Stromal cell of bone marrow (primary cell): ENCODE measurements around the gene TSPAN9.
A peak's percentile ranks its signal among the peaks of the same experiment; 100 is the strongest.

ENCODE experiments used
- DNase-seq: peaks from one replicate; pipeline ENCODE4 v3.0.0-alpha.2; 2012; ENCODE audit warnings: low read depth

Gene TSPAN9

DNA sequence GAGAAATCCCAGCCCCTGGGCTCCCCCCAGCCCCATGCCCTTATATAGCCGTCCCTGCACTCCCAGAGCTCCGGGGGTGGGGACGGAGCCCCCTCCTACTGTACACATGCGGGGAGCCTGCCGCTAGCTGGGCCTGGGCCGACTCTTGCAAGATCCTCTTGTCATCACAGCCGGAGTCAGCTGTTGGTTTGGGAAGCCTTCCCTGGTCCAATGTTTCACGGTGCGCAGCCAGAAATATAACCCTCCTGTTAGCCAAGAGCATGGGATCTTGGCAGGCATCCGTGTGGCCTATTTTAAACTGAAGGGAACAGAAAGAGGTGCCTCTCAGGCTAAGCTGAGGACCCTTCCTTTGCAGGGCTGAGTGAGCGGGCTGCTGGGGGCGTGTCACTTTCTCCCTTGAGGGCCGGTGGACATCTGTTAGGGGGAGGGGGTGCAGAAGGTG is 175.3 kb downstream of the TSPAN9 start:
- DNase-seq: peak; percentile 58

DNA sequence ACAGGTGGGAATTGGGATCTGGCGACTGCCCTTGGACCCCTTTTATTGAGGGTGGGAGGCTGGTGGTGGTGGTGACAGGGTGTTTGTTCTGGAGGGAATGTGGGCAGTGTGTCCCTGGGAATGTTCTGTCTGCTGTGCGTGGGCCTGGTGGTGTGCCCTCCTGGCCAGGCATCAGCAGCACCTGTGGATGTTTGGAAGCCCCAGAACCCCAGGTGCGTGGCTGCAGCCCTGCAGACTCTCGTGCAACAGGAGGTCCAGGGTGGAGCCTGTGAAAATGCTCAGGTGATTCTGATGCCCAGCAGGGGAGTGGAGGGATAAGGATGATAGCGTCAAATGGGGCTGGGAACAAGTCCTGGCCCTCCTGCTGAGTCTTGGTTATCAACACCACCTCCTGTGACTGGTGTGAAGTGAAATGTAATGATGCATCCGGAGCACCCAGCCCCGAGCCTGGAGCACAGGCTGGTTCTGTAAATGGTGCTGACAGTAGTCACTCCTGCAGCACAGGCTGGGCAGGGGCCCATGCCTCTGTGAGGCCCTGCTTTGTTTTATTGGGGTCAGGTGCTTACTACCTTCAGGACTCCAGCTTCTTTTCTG is 176.6 kb downstream of the TSPAN9 start:
- no peak for DNase-seq

DNA sequence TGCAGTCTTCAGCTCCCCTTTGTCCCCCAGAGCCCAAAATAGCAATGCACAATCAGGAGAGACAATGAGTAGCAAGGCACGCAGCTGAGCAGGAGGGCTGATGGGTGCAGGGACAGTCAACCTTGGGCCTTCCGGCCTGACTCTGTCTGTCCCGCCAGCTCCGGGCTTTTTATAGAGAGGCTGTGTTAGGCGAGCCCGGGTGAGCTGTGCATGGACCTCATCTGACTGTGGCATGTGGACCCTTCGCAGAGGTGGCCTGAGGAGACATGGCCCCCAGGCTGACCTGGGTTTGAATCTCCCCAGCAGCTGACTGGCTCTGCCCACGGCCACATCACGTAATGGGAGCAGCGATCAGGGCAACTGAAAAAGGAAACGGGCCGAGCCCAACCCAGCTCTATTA is 177.9 kb downstream of the TSPAN9 start:
- DNase-seq: no peak

DNA sequence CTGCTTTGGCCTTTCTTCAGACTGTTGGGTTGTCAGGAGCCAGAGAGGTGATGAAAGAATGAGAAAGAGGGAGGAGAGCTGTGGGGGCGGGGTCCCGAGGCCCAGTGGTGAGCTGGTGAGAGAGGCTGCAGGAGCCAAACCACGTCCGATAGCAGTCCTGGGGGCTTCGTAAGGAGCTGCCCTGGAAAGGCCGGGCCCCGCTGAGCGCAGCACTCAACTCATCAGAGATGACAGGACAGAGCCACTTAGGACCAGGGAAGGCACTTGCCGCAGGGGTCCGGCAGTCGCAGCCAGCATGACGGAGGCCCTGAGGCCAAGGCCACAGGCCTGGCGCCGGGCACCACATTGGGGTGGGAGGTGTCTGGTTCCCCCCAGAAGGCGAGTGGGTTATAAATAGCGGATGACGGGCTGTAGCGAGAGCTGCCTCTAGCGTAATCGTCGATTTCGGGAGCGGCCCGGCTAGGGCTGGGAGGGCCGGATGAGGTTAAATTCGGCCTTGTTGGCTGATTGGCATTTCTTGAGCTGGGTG is 179.0 kb downstream of the TSPAN9 start:
- DNase-seq: no peak

DNA sequence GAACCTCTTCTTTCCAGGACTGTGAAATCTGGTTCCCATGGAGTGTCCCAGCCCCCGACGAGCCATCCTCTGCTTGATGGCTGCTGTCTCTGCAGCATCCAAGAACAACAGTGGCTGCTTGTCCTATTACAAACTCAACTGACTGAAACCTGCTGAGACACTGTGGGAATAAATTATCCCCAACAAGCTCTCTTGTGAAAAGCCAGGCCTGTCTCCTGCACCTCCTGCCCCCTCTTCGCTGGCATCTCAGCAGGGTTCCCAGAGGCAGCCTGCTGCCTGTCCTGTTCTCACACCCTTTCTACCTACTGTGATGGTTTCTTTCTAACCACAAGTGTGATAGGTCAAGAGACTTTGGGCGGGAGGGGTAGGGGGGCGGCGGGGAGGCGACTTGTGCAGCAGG is 180.2 kb downstream of the TSPAN9 start:
- no peak for DNase-seq

DNA sequence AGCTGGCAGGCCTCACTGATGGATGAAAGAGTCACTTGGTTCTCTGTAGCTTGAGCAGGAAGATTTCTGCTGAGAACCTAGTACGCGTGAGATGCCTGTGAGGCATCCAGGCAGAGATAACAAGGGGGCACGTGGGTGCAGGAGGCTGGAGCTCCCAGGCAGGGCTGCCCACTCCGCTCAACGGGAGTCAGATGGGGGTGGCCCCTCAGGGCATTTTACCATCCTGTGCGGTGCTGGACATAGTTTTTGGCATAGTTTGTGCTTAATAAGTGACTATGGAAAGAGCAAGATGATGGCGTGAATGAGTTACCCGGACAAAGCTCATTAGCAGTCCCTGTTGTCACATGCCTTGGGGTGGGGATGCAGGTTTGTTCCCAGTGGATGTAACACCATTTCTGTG is 182.8 kb downstream of the TSPAN9 start:
- no peak for DNase-seq

DNA sequence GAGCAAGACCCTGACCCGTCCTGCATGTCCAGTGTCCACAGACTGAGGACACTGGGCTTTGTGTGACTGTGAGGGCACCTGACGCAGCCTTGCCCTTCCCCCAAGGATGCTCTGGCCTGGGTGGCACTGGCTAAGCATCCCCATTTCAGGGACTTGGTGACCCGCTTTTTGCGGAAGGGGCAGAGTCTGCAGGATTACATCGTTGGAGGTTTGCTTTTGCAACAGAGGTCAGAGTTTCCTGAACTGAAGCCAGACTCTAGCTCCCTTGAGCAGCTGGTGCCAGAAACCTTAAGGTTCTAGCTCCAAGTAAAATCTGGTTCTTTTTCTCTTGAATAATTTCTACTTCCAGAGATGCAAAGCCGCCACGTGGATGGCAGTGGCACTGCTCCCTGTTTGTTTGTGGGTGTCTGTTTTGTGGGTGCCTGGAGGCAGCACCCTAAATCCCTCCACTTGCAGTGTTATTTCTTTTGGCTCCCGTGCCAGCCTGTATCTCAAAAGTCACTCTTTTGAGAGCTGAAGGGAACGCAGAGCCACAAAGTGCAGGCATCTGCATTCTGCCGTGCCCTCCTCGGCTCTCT is 184.7 kb downstream of the TSPAN9 start:
- peak; percentile 9 for DNase-seq

DNA sequence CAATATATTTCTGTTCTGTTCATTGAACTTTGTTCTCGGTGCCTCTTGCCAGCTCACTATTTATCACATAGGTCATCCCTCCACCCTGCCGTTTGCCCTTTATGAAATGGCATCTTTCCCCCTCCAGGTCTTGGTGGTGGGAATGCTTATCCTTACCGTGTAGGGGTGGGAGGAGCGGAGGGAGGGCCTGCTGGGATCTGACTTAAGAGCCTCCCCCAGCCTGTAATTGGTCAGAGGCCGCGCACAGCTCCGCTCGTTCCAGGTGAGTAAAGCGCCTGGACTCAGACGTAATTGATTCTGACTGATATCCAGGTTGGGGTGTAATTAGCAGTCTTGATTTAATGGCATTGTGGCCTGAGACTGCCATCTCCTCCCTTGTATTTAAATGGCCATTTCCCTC is 185.3 kb downstream of the TSPAN9 start:
- no peak for DNase-seq

DNA sequence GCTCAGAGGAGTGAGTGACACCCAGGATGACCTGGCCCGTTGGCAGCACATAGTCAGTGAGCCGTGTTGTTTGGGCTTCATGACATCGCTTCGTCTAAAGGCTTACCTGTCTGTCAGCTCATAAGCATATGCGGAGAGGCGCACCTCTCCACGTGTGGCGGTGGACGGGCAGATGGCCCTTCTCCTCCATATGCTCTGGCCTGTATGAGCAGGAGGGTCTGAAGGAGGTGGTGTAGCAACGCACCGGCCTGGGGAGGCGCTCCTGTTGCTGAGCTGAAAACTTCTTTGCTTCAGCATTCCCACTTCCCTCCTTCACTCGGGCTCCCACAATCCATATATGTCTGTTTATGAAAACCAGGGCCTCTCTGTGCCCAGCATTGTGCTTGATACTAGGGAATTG is 186.1 kb downstream of the TSPAN9 start:
- no peak for DNase-seq

DNA sequence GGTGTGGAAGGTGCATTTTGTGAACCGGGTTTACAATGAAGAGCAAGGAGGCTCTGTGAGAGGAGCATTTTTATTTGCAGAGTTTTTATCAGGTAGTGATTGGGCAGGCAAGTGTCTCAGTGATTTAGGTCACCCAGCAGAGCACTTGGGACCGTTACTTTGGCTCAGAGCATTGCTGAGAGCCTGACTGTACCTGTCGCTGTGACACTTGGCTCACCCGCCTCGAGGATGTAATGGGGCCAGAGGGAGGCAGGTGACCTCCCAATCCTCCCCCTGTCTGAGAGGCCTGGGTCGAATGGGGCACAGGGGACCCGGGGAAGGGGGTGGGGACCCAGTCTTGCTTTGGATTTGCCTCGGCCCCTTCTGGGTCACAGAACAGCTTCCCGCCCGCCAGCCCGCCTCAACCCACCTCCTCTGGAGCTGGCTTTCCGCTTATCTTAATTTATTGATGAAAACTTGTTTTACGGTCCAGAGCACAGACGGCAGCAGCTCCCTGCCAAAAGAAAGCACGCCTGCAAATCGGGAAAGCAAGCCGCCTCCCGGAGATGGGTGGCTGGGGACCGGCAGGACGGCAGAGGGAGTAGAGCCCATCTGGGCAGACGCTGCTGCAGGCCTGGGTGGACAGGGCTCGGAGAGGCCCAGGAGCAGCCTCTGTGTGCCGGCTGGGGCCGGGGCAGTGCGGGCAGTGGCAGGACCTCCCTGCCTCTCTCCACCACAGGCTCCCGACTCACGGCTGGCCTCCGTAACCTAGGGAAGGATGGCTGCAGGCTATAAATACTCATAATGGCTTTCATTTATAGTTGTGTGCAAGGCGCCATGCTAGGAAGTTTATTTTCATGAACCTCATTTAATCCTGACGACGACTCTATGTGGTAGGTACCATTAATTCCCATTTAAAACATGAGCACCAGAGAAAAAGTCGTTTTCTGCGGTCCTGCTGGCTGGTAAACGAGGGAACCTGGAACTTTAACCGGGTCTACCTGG is 187.1 kb downstream of the TSPAN9 start:
- DNase-seq: no peak

DNA sequence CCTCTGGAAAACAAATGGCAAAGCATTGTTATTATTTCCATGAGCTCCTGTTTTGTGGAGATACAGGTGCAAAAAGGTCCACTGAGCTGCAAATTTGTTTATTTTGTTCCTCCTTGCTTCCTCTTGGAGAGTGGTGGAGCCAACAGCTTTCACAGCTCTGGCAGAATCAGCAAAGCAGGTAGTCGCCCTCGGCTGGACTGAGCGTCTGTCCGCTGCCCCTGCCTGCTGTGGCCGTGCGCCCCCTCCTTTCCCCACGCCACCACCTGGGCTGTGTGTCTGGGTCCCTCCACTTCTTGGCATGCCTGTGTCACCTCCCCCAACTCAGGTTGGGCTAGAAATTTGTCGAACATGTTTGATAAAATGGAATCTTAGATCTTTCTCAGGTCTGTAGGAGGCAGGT is 188.2 kb downstream of the TSPAN9 start:
- no peak for DNase-seq

DNA sequence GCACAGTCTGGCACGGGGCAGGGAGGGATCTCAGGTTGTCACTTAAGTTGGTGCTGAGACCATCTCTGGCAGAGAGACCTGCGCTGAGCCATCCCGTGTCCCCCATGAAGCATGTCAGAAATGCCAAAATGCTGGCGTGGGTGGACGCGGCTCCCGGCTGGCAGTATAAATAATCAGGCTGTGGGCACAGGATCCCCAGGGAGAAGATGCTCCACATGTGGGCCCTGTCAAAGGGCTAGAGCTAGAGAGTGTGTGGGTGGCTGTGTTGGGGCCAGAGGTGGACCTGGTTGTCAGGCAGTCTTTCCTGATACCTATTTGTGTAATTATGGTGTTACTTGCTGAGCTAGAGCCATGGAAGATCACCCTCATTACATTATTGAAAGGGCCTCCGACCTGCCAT is 189.5 kb downstream of the TSPAN9 start:
- no peak for DNase-seq

DNA sequence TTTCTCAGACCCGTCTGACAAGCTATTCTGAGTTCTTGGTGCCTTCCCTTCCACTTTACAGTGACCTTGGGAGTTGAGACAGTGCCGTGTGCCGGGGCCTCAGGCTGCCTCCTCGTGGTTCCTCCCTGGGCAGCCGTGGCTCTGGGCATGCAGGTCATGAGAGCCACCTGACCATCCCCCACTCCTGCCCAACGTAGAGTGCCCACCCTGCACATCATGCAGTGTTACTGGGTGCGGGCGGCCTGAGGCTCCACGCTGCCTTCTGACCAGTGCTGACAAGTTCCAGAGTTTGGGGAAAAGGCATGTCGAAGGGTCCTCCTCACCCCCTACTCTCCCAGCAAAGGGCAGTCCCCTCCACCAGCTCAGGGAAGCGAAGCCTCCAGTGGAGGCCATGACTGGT is 190.5 kb downstream of the TSPAN9 start:
- no peak for DNase-seq

DNA sequence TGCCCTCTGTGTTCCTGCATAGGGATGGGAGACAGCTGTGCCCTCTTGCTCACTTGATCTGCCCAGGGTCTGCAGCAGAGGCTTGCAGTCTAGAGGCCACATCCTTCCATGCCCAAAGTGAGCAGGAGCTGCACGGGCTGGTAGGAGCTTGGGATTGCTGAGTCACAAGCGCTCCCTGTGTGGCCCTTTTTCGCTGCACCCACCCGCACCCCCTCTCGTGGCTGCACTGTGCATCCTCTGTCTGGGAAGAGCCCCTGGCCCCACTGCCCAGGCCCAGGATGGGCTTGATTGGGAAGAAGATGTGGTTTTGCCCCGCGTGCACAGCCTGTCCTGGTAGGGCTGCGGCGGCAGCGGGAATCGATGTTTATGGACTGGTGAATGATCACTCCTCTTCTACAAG is 192.4 kb downstream of the TSPAN9 start:
- no peak for DNase-seq

DNA sequence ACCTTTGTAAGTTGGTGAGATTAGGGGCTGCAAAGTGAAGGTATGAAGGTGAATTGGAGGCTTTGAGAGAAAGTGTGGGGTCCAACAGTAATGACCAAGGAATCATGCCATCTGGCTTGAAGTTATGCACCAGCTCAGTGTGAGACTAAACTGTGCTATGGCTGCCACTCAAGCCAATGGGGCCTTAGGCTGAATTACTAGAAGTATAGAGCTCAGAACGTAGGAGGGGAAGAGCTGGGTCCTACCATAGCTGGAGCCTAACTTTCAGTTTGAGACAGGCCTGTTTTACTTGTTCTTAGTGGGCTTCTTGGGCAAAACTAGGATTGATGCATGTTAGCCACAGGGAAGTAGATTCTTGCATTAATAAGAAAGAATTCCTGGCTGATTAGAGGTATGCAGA is 194.0 kb downstream of the TSPAN9 start:
- DNase-seq: no peak

DNA sequence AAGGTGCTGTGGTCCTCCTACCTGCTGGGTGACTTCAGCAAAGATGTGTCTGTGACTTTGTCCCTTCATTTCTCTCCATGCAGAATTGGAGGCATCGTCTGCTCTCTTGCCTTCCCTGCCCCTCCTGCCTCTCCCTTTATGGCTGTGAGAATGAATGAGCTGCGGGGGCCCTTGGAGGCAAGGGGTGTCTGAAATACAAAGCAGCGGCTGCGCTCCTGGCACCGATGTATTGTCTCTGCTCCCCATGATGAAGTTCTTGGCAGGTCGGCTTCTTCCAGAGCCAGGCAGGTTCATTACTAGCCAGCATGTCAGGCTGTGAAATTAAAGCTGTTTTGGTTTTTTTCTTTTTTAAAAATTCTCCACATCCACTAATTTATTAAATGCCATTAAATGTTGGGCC is 194.5 kb downstream of the TSPAN9 start:
- no peak for DNase-seq

DNA sequence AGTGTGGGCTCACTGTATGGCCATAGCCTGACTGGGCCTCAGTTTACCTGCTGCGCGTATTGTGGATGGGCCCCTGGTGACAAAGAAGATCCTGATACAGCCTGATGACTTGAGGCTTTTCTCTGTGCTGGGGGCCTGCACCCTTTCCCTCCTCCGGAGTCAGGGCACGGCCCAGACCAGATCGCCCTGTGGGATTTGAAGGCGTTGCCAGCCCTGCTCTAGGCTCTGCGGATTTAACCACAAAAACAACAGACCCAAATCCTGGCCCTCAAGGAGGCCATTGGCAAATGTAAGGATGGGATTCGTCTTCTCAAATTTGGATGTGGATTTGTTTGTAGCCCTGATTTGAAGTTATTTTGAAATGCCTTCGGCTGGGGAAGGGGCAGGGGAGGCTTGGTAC is 195.8 kb downstream of the TSPAN9 start:
- no peak for DNase-seq

DNA sequence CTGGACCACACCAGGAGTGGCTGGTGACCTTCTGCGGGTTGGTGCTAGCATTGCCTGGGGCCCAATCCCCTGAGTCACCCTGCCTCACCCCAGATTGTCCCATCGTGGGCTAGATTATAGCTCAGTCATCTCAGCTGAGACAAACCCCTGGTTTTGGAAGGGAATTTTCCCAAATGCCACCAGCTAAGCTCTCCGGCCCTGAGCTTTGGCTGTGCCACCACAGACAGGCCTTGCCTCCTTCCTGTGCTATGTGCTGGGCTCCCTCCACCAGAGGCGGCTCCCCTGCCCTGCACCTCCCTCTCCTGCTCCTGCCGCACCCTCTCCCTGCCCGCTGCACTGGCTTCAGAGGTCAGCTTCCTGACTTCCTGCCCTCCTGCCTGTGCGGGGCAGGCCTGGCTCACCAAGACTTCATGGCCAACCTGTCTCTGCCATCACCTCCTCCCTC is 196.3 kb downstream of the TSPAN9 start:
- no peak for DNase-seq

DNA sequence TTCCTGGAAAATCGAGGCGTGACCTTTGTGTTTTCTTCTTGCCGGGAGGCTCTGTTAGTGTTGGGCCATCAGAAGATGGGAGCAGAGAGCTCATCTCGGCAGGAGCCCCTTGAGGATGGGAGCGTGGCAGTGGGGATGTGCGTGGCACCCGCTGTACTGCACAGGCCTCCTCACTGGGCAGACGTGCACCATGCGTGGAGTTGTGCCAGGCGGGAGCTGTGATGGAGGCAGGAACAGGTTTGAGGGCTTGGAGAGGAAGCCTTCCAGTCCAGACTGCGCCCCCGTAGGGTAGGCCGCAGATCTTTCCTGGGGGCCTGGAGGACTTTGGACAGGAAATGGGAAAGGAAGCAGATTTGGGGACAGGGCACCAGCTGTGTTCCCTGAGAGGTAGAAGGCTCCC is 197.5 kb downstream of the TSPAN9 start:
- no peak for DNase-seq

DNA sequence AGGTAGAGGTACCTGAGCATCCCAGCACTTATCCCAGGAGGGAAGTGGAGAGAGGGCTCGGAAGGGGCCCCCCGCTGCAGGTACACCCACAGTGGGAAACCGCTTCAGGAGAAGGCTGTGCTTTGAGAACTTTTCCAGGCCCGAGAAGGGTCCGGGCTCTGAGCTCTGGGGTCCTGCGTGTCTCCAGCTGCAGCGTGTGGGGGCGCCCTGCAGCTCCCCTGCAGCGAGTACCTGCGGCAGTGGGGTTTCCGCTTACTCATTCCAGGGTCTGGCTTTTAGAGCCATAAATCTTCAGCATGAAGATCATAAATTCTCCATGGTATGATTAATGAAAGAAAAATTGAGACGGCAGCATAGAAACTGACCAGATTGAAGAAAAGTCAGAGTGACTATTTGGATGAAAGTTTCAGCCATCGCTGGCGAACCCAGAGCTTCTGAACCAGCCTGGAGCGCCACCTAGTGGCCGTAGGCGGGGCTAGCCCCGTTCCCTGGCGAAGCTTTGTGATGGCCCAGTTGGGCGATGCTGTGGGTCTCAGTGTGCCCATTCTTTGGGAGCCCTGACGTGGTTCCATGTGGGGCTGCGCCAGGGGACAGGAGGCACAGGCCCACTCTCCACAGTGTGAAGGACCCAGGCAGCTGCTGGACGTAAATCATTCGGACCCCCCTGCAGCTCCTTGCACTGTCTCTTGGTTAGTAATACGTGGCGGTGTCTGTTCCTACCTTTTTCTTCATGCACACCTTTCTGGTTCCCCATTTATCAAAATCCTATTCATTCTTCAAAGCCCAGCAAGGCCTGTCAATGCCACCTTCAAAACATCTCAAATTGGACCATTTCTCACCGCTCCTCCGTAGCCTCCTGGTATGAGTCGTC is 198.2 kb downstream of the TSPAN9 start:
- peak; percentile 34 for DNase-seq

DNA sequence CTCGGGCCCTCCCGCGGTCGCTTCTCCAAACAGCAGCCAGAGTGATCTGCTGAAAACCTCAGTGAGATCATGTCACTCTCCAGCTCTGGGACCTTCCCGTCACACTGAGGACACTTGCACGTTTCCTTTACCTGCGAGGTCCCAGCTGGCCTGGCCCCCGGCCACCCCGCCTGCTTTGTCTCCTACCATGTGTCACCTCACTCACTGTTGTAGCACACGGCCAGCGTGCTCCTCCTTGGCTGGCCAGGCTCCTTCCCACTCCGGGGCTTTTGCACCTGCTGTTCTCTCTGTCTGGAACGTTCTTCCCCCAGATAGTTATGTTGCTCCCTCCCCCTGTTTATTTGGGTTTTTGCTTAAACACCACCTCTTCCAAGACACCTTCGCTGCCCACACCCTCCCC is 199.0 kb downstream of the TSPAN9 start:
- no peak for DNase-seq
